Keratinocyte (primary cell): ENCODE results near the gene SRA1. TPM values are rescaled to one million over a fixed set of nuclear protein-coding genes. Genes with fewer than 3 reads are reported as not detected.

Source experiments
- DNase-seq: peaks from one replicate; pipeline ENCODE4 v3.0.0-alpha.2; 2011; ENCODE audit warnings: low read depth, missing footprints, low spot score
- FAIRE-seq: peaks from 2 replicates; lab custom pipeline; 2011; peaks lifted over from hg19 to GRCh38; lab: Jason Lieb, UNC
- H2AFZ ChIP-seq: 2 replicates; pipeline ENCODE4 v1.6.0; 2012; ENCODE audit warnings: low read length, control low read depth, inconsistent platforms; ENCODE audit not compliant: control insufficient read depth
- H3K27ac ChIP-seq: 2 replicates; pipeline ENCODE4 v1.5.1; 2011; ENCODE audit warnings: low read length; ENCODE audit not compliant: control insufficient read depth, insufficient read depth
- H3K27me3 ChIP-seq: 3 replicates; pipeline ENCODE4 v1.6.0; 2011; ENCODE audit warnings: low read length; ENCODE audit not compliant: control insufficient read depth, insufficient read depth; ENCODE audit errors: extremely low read depth
- H3K36me3 ChIP-seq, 2 experiments: 2 replicates in 1 of 2; 3 replicates in 1 of 2; pipeline ENCODE4 v1.5.1; 2011; ENCODE audit warnings: low read length in 2 of 2, mild to moderate bottlenecking in 1 of 2; ENCODE audit not compliant: control insufficient read depth in 2 of 2, insufficient read depth in 2 of 2; ENCODE audit errors: extremely low read depth in 1 of 2
- H3K4me1 ChIP-seq: 3 replicates; pipeline ENCODE4 v1.5.1; 2011; ENCODE audit warnings: low read length; ENCODE audit not compliant: control insufficient read depth, insufficient read depth; ENCODE audit errors: extremely low read depth
- H3K4me2 ChIP-seq: 3 replicates; pipeline ENCODE4 v1.6.0; 2011; ENCODE audit warnings: low read depth, low read length; ENCODE audit not compliant: control insufficient read depth, insufficient read depth; ENCODE audit errors: extremely low read depth
- H3K4me3 ChIP-seq, 3 experiments: fragments of 200-600 bp in 1 of 3; sonication (generic) in 1 of 3; 2 replicates in 2 of 3; 3 replicates in 1 of 3; pipeline ENCODE4 v1.5.1; 2011 to 2016; ENCODE audit warnings: low read length in 3 of 3, mild to moderate bottlenecking in 3 of 3, control low read depth in 2 of 3, inconsistent platforms in 1 of 3, low read depth in 1 of 3, mixed read lengths in 1 of 3, mixed run types in 1 of 3, moderate library complexity in 1 of 3; ENCODE audit not compliant: control insufficient read depth in 2 of 3, insufficient read depth in 2 of 3; ENCODE audit errors: extremely low read depth in 1 of 3
- H3K79me2 ChIP-seq: 2 replicates; pipeline ENCODE4 v1.6.0; 2012; ENCODE audit warnings: low read length; ENCODE audit not compliant: control insufficient read depth, insufficient read depth
- H3K9ac ChIP-seq: 3 replicates; pipeline ENCODE4 v1.6.0; 2011; ENCODE audit warnings: low read length; ENCODE audit not compliant: control insufficient read depth, insufficient read depth; ENCODE audit errors: extremely low read depth
- H3K9me1 ChIP-seq: 3 replicates; pipeline ENCODE4 v1.6.0; 2011; ENCODE audit warnings: low read length; ENCODE audit not compliant: control insufficient read depth, insufficient read depth; ENCODE audit errors: extremely low read depth
- H3K9me3 ChIP-seq: 2 replicates; pipeline ENCODE4 v1.5.1; 2012; ENCODE audit warnings: low read depth, low read length; ENCODE audit not compliant: control insufficient read depth
- H4K20me1 ChIP-seq: 3 replicates; pipeline ENCODE4 v1.6.0; 2011; ENCODE audit warnings: low read length; ENCODE audit not compliant: control insufficient read depth, insufficient read depth; ENCODE audit errors: extremely low read depth
- CTCF ChIP-seq, 3 experiments: IDR thresholded peaks in 1 of 3; conservative IDR thresholded peaks in 1 of 3; optimal IDR thresholded peaks in 1 of 3; 2 replicates in 2 of 3; 3 replicates in 1 of 3; pipeline versions ENCODE3 to v1.5.1; 2011; ENCODE audit warnings: low read length in 3 of 3, mild to moderate bottlenecking in 3 of 3, moderate library complexity in 2 of 3, control low read depth in 1 of 3, inconsistent platforms in 1 of 3; ENCODE audit not compliant: insufficient read depth in 2 of 3; ENCODE audit errors: extremely low read depth in 1 of 3
- EZH2 ChIP-seq: IDR thresholded peaks from one replicate; pipeline ENCODE4 v1.6.1; 2012; ENCODE audit warnings: inconsistent platforms, mild to moderate bottlenecking, low read length, moderate library complexity
- dilution Hi-C: fragments of 300-500 bp; cut with MboI; formaldehyde crosslinking; loops from one replicate; pipeline ENCODE4 v1.7.0; 2020; ENCODE audit warnings: low sequenced_read_pairs; ENCODE audit not compliant: extremely low pct_ligation_motif_present
- polyA plus RNA-seq, 5 experiments: library from polyadenylated mRNA; depleted of rRNA in 3 of 5; stranded (reverse) in 3 of 5; stranded (forward) in 1 of 5; unstranded in 1 of 5; fragments of >200 nt; gene quantifications; 1 replicate in 1 of 5; 2 replicates in 3 of 5; 3 replicates in 1 of 5; pipeline versions ENCODE4 v1.2.1 to v1.2.3, GENCODE V29; 2011 to 2012; ENCODE audit warnings: missing spikeins in 2 of 5, low read depth in 1 of 5, low replicate concordance in 1 of 5

The SRA1 gene
- polyA plus RNA-seq, 1 donor (not counting 4 experiments of a cell fraction or from before 2014, with no cell fraction given), result 32.4 TPM

GRCh38 chr5:140548300-140548688 is 9.0 kb downstream of the SRA1 start:
- H3K4me3 ChIP-seq, result peak overlapping the region in 1 of 3 experiments; percentile 58
- H3K4me1 ChIP-seq, result peaks cover 14% of the 10 kb centered on the region
- peaks cover 10% of the 10 kb centered on the region for H3K79me2 ChIP-seq
- no peaks in the 10 kb centered on the region for H3K9me3 ChIP-seq
- peaks cover 24 to 27% of the 10 kb centered on the region in 2 experiments for H3K36me3 ChIP-seq
- no peaks in the 10 kb centered on the region for H3K9me1 ChIP-seq
- DNase-seq (no peak), FAIRE-seq (no peak)
- peak overlapping the region; percentile 59 for H3K9ac ChIP-seq
- dilution Hi-C loops, result no loop called here
- H3K4me2 ChIP-seq, result peak overlapping the region; percentile 57
- no peaks in the 10 kb centered on the region for H3K27me3 ChIP-seq
- no peak for TF ChIP-seq CTCF (optimal IDR thresholded peaks at IDR 0.05 in 1 of 3, IDR thresholded peaks at IDR 0.05 in 1 of 3, conservative IDR thresholded peaks at IDR 0.05 in 1 of 3; ENCODE audit: extremely low read depth in 1 of 3, insufficient read depth in 2 of 3, low read length in 3 of 3)
- no peak for TF ChIP-seq EZH2
- no peak overlapping the region for H2AFZ ChIP-seq
- H4K20me1 ChIP-seq, result no peaks in the 10 kb centered on the region
- peak overlapping the region; percentile 42 for H3K27ac ChIP-seq

- H2AFZ ChIP-seq, result peak within 1 kb of the TSS; percentile 10
- H3K4me1 ChIP-seq, result peaks cover 14% of the 10 kb centered on the region
Measured at GRCh38 chr5:140547508-140548299, 9.6 kb downstream of the SRA1 start, which contains the start of gene EIF4EBP3. Gene EIF4EBP3, plus strand, starts transcription at chr5:140547662. Its CDS starts 76 bp downstream, at chr5:140547738.

More at GRCh38 chr5:140547508-140548299, 9.6 kb downstream of the SRA1 start, which contains the start of gene EIF4EBP3:
- Histone ChIP-seq H3K36me3 (peaks cover 24 to 27% of the 10 kb centered on the region in 2 experiments), H3K27ac (peak within 1 kb of the TSS; percentile 42), H3K9me3 (no peaks in the 10 kb centered on the region), H3K79me2 (peaks cover 5% of the 10 kb centered on the region), H3K27me3 (no peaks in the 10 kb centered on the region), H3K9me1 (no peaks in the 10 kb centered on the region), H4K20me1 (no peaks in the 10 kb centered on the region), H3K4me2 (peak within 1 kb of the TSS; percentile 57), H3K9ac (peak within 1 kb of the TSS; percentile 59), H3K4me3 (peak within 1 kb of the TSS in 2 of 3 experiments; percentile 27 to 58)
- DNase-seq (peak; percentile 56), FAIRE-seq (peak; percentile 87)
- dilution Hi-C loops, result no loop called here
- TF ChIP-seq CTCF (optimal IDR thresholded peaks at IDR 0.05 in 1 of 3, IDR thresholded peaks at IDR 0.05 in 1 of 3, conservative IDR thresholded peaks at IDR 0.05 in 1 of 3; ENCODE audit: extremely low read depth in 1 of 3, insufficient read depth in 2 of 3, low read length in 3 of 3) (peak; percentile 43 to 81 (median 54)), EZH2 (no peak)
